ENCODE data around the gene TPGS1.

Gene TPGS1

DNA sequence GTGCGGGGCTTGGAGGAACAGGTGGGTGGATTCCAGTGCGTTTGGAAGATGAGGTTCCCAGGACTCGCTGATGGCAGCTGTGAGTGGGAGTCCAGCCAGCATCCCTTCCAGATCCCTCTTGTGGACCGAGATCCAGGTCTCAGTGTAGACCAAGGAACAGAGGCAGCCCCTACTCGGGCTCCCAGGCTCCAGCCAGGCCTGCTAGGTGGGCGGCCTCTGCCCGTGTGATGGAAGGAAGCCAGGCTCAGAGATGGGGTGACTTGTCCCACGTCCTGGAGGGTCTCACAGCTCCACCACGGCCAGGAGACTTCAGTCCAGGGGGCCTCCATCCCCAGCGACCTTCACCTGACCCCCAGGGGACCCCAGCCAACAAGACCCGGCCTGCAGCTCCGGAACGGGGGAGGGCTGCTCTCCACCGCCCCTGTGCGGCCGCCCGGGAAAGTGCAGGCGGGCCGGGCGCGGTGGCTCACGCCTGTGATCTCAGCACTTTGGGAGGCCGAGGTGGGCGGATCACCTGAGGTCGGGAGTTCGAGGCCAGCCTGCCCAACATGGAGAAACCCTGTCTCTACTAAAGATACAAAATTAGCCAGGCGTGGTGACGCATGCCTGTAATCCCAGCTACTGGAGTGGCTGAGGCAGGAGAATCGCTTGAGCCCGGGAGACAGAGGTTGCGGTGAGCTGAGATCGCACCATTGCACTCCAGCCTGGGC lies 11.7 kb upstream of the TPGS1 start:
- H3K4me3 ChIP-seq (ENCODE audit: low read length): no peak overlapping the region
- TF ChIP-seq ZNF274 (IDR thresholded peaks at IDR 0.05; ENCODE audit: low read depth, low read length): no peak

DNA sequence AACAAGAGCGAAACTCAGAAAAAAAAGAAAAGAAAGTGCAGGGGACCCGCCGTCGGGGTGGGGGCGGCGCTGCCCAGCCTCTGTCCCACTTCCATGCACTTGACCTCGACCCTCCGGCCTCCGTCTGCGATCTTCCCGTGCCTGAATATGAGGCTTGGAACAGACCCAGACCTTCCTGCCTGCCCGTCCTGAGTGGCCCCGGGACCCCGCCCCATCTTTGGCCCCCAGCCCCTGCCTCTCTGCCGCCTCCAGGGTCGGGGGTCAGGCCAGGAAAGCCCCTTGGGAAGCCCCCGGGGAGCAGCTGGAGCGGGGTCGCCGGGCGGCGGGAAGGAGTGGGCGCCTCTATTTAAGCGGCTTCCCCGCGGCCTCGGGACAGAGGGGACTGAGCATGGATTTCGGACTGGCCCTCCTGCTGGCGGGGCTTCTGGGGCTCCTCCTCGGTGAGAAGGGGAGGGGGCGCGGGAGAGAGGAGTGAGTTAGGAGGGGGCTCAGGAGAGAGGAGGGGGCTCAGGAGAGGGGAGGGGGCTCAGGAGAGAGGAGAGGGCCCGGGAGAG lies 11.1 kb upstream of the TPGS1 start, which contains the start of gene MADCAM1:
MADCAM1 (plus strand) TSS at position 375 of the 554 bp plus-strand sequence; CDS start at position 389, 14 bp downstream.
- TF ChIP-seq ZNF274 (IDR thresholded peaks at IDR 0.05; ENCODE audit: low read depth, low read length): no peak
- no peak within 1 kb of the TSS for H3K4me3 ChIP-seq (ENCODE audit: low read length)

GRCh38 chr19:496986-497385 lies 10.3 kb upstream of the TPGS1 start:
- no peak overlapping the region for H3K4me3 ChIP-seq (ENCODE audit: low read length)
- TF ChIP-seq ZNF274 (IDR thresholded peaks at IDR 0.05; ENCODE audit: low read depth, low read length): no peak

DNA sequence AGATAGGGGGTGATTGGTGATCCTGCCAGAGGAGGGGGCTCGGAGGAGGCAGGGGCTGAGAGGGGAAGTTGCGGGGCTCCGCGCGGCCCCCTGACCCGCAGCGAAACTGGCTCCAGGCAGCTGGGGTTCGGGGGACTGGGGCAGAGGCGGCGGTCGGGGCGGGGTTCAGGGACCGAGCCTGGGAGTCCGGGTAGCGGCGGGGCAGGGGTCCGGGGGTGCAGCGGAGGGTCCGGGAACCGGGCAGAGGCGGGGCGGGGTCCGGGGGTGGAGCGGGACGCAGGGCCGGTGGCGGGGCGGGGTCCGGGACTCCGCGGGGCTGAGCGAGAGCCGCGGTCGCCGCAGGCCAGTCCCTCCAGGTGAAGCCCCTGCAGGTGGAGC lies 9.8 kb upstream of the TPGS1 start:
- TF ChIP-seq ZNF274 (IDR thresholded peaks at IDR 0.05; ENCODE audit: low read depth, low read length): no peak
- no peak overlapping the region for H3K4me3 ChIP-seq (ENCODE audit: low read length)

GRCh38 chr19:497869-498510 lies 9.3 kb upstream of the TPGS1 start:
- no peak for TF ChIP-seq ZNF274 (IDR thresholded peaks at IDR 0.05; ENCODE audit: low read depth, low read length)
- H3K4me3 ChIP-seq (ENCODE audit: low read length): no peak overlapping the region

DNA sequence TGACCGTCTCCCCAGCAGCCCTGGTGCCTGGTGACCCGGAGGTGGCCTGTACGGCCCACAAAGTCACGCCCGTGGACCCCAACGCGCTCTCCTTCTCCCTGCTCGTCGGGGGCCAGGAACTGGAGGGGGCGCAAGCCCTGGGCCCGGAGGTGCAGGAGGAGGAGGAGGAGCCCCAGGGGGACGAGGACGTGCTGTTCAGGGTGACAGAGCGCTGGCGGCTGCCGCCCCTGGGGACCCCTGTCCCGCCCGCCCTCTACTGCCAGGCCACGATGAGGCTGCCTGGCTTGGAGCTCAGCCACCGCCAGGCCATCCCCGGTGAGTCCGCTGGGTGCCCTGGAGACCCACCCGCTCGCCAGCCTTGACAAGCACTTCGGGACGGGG lies 8.8 kb upstream of the TPGS1 start:
- TF ChIP-seq ZNF274 (IDR thresholded peaks at IDR 0.05; ENCODE audit: low read depth, low read length): no peak
- H3K4me3 ChIP-seq (ENCODE audit: low read length): no peak overlapping the region

DNA sequence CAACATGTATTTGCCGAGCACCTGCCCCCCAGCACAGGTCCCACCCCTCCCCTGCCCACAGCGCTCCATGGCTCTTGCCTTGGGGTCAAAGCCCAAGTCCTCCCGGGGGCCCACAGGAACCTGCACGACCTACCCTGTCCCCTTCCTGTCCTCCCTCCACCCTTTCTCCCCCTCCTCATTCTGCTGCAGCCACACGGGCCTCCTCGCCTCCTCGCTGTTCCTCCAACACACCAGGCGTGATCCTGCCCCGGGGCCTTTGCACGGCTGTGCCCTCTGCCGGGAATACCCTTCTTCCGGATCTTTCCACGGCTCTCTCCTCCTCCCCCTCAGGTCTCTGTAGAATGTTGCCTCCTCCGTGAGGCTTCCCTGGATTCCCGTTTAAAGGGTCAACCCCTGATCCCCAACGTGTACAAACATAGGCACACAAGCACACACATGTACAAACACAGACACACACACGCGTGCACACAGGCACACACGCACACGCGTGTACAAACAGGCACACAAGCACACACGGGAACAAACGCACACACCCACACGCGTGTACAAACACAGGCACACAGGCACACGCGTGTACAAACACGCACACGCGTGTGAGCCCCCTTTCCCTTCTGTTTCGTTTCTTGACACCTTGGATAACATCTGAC lies 8.2 kb upstream of the TPGS1 start:
- no peak for TF ChIP-seq ZNF274 (IDR thresholded peaks at IDR 0.05; ENCODE audit: low read depth, low read length)
- H3K4me3 ChIP-seq (ENCODE audit: low read length): no peak overlapping the region

DNA sequence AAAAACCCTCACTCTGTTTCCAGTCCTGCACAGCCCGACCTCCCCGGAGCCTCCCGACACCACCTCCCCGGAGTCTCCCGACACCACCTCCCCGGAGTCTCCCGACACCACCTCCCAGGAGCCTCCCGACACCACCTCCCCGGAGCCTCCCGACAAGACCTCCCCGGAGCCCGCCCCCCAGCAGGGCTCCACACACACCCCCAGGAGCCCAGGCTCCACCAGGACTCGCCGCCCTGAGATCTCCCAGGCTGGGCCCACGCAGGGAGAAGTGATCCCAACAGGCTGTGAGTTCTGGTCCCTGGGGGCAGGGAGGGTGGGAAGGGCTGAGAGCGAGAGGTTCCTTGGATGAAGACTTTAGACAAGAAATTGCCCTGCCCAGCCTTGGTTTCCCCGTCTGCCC lies 5.7 kb upstream of the TPGS1 start:
- TF ChIP-seq ZNF274 (IDR thresholded peaks at IDR 0.05; ENCODE audit: low read depth, low read length): no peak
- H3K4me3 ChIP-seq (ENCODE audit: low read length): no peak overlapping the region

GRCh38 chr19:504616-505015 lies 2.7 kb upstream of the TPGS1 start:
- H3K4me3 ChIP-seq (ENCODE audit: low read length): no peak overlapping the region
- no peak for TF ChIP-seq ZNF274 (IDR thresholded peaks at IDR 0.05; ENCODE audit: low read depth, low read length)

- H3K4me3 ChIP-seq (ENCODE audit: low read length): peak overlapping the region; percentile 86; the same call in 1 of the 2 replicates
- TF ChIP-seq ZNF274 (IDR thresholded peaks at IDR 0.05; ENCODE audit: low read depth, low read length): no peak
These were observed 652 bp upstream of the TPGS1 start for GRCh38 chr19:506404-507285.

GRCh38 chr19:508204-509150 lies 1.2 kb downstream of the TPGS1 start:
- H3K4me3 ChIP-seq (ENCODE audit: low read length): peak overlapping the region; percentile 86
- TF ChIP-seq ZNF274 (IDR thresholded peaks at IDR 0.05; ENCODE audit: low read depth, low read length): no peak

DNA sequence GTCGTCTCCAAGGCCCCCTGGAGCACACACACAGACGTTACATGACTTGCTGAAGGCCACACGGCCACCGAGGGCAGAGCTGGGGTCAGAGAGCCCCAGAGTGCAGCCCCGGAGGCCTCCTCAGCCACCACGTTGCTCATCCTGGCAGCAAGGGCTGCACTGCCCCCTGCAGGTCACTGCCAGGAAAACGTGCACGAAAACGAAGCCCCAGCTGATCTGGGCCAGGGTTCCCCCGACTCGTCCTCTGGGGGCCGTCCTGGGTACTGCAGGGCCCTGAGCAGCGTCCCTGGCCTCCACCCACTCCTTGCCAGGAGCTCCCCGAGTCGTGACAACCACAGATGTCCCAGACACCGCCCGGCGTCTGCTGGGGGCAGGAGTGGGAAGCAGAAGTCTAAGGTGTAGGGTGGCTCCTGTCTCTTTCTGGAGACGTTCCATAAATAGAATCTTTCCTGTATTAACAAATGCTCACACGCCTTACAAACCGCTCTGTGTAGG lies 3.4 kb downstream of the TPGS1 start:
- TF ChIP-seq ZNF274 (IDR thresholded peaks at IDR 0.05; ENCODE audit: low read depth, low read length): no peak
- H3K4me3 ChIP-seq (ENCODE audit: low read length): peak overlapping the region; percentile 4; the same call in 1 of the 2 replicates
